BJ (cell line): ENCODE results near the gene ZNF681. TPM values are rescaled to one million over a fixed set of nuclear protein-coding genes. Genes with fewer than 3 reads are reported as not detected.

Experiments
- CTCF ChIA-PET: fragments of 350-600 bp; formaldehyde crosslinking; extraction: SDS; loops from one replicate; lab custom pipeline; 2021; ENCODE audit warnings: antibody characterized with exemption, inconsistent platforms; lab: Yijun Ruan, JAX
- POLR2A ChIA-PET: fragments of 300-600 bp; sonication (Branson Sonifier 250); formaldehyde crosslinking; extraction: SDS; loops from one replicate; lab custom pipeline; 2021; ENCODE audit warnings: antibody characterized with exemption; lab: Charles Lee
- DNase-seq: peaks from one replicate; pipeline ENCODE4 v3.0.0-alpha.2; 2011; ENCODE audit warnings: low read depth
- H3K27me3 ChIP-seq: 2 replicates; pipeline ENCODE4 v1.6.0; 2011; ENCODE audit warnings: low read length; ENCODE audit not compliant: control insufficient read depth, insufficient read depth
- H3K36me3 ChIP-seq: 2 replicates; pipeline ENCODE4 v1.5.1; 2011; ENCODE audit warnings: low read length; ENCODE audit not compliant: control insufficient read depth, insufficient read depth
- H3K4me3 ChIP-seq: 2 replicates; pipeline ENCODE4 v1.5.1; 2011; ENCODE audit warnings: low read depth, mild to moderate bottlenecking, control low read depth, low read length
- CTCF ChIP-seq: IDR thresholded peaks from 2 replicates; pipeline ENCODE4 v1.5.1; 2011; ENCODE audit warnings: low read depth, mild to moderate bottlenecking, control low read depth, inconsistent platforms, low read length, moderate library complexity; ENCODE audit not compliant: insufficient read depth
- polyA plus RNA-seq: library from polyadenylated mRNA; depleted of rRNA; stranded (reverse); fragments of >200 nt; gene quantifications from 2 replicates; pipeline ENCODE4 v1.2.3, GENCODE V29; 2011

The ZNF681 gene
- polyA plus RNA-seq, 1 experiment = 0.04 TPM

DNA sequence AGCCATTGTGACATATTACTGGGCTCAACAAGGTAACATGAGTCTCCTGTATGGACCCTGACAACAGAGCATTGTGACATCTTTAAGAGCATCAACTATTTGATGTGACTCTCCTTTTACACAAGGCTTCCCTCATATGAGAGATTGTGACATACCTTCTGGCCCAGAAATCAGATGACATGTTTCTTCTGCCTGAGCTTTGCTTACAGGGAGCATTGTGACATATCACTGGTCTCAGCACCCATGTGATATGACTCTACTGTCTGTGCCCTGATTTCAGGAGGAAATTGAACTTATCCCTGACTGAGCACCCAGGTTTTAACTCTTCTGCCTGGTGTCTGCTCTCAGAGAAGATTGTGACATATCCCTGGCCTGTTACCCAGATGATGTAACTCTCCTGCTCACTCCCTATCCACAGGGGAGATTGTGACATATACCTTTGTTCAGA lies 15.9 kb upstream of the ZNF681 start:
- CTCF ChIA-PET = no interaction called here
- POLR2A ChIA-PET = no interaction called here
- Histone ChIP-seq H3K27me3 (no peaks in the 10 kb centered on the region), H3K4me3 (no peak overlapping the region), H3K36me3 (no peaks in the 10 kb centered on the region)
- DNase-seq = no peak
- TF ChIP-seq CTCF = no peak

- Histone ChIP-seq H3K36me3 (no peaks in the 10 kb centered on the region), H3K4me3 (no peak overlapping the region), H3K27me3 (no peaks in the 10 kb centered on the region)
- no peak for DNase-seq
- CTCF ChIA-PET = no interaction called here
- no peak for TF ChIP-seq CTCF
- POLR2A ChIA-PET = no interaction called here
These were observed 15.4 kb upstream of the ZNF681 start for GRCh38 chr19:23774106-23774505.

DNA sequence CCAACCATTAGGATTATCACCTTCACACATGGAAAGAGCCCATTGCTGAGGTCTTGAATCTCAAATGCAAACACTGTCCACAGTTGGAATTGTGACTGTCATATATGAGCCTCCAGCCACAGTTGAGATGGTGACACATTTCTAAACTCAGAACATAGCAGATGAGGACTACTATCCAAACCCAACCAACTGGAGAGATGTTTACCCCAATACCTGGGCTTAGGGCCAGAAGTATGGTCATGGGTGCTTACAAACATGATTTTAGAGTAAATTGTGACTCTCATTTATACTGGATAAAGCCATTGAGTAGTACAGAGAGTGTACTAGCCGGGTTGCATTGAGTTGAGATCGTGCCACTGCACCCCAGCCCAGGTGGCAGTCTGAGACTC lies 14.0 kb upstream of the ZNF681 start:
- no peak for DNase-seq
- CTCF ChIA-PET = no interaction called here
- no peak overlapping the region for H3K4me3 ChIP-seq
- H3K27me3 ChIP-seq = no peaks in the 10 kb centered on the region
- no peaks in the 10 kb centered on the region for H3K36me3 ChIP-seq
- no peak for TF ChIP-seq CTCF
- POLR2A ChIA-PET = no interaction called here

GRCh38 chr19:23771761-23772674 lies 13.3 kb upstream of the ZNF681 start:
- POLR2A ChIA-PET = no interaction called here
- Histone ChIP-seq H3K36me3 (no peaks in the 10 kb centered on the region), H3K27me3 (no peaks in the 10 kb centered on the region), H3K4me3 (no peak overlapping the region)
- TF ChIP-seq CTCF = no peak
- CTCF ChIA-PET = no interaction called here
- DNase-seq = no peak

- CTCF ChIA-PET = no interaction called here
- no peak overlapping the region for H3K4me3 ChIP-seq
- POLR2A ChIA-PET = no interaction called here
- no peak for TF ChIP-seq CTCF
- no peaks in the 10 kb centered on the region for H3K27me3 ChIP-seq
- no peak for DNase-seq
- H3K36me3 ChIP-seq = no peaks in the 10 kb centered on the region
These were observed 12.6 kb upstream of the ZNF681 start for GRCh38 chr19:23771316-23771715.
